H9 (cell line): ENCODE data around the gene EGFL6. TPM values are rescaled to one million over a fixed set of nuclear protein-coding genes. Genes with fewer than 3 reads are reported as not detected.

ENCODE experiments used
- DNase-seq: peaks from one replicate; pipeline ENCODE4 v3.0.0-alpha.2; 2017
- H2AFZ ChIP-seq: one replicate; pipeline ENCODE4 v1.6.1; 2013; ENCODE audit warnings: mild to moderate bottlenecking, low read length, control low read depth, moderate library complexity
- H2AK5ac ChIP-seq: 2 replicates; pipeline ENCODE4 v1.6.1; 2013; ENCODE audit warnings: low read length, control low read depth, mixed read lengths; ENCODE audit not compliant: insufficient read length
- H2BK120ac ChIP-seq: one replicate; pipeline ENCODE4 v1.6.1; 2013; ENCODE audit warnings: low read depth, mild to moderate bottlenecking, low read length, control low read depth, inconsistent platforms; ENCODE audit not compliant: poor library complexity, severe bottlenecking
- H2BK12ac ChIP-seq: 2 replicates; pipeline ENCODE4 v1.6.1; 2013; ENCODE audit warnings: low read length, control low read depth, mixed read lengths, low read depth; ENCODE audit not compliant: insufficient read length
- H2BK15ac ChIP-seq: 2 replicates; pipeline ENCODE4 v1.6.1; 2013; ENCODE audit warnings: low read depth, low read length, control low read depth
- H2BK20ac ChIP-seq: one replicate; pipeline ENCODE4 v1.6.1; 2013; ENCODE audit warnings: low read depth, mild to moderate bottlenecking, low read length, control low read depth, inconsistent platforms; ENCODE audit not compliant: poor library complexity, severe bottlenecking
- H2BK5ac ChIP-seq: 2 replicates; pipeline ENCODE4 v1.6.1; 2013; ENCODE audit warnings: low read length, control low read depth, mixed read lengths; ENCODE audit not compliant: insufficient read length
- H3K14ac ChIP-seq: 2 replicates; pipeline ENCODE4 v1.6.1; 2013; ENCODE audit warnings: low read length, control low read depth; ENCODE audit not compliant: insufficient read depth
- H3K18ac ChIP-seq: 2 replicates; pipeline ENCODE4 v1.6.1; 2013; ENCODE audit warnings: low read depth, mild to moderate bottlenecking, mixed read lengths, low read length, control low read depth; ENCODE audit not compliant: insufficient read length
- H3K23ac ChIP-seq: 2 replicates; pipeline ENCODE4 v1.6.1; 2013; ENCODE audit warnings: low read length, control low read depth, mixed read lengths, low read depth; ENCODE audit not compliant: insufficient read length
- H3K23me2 ChIP-seq: 2 replicates; pipeline ENCODE4 v1.6.1; 2013; ENCODE audit warnings: low read depth, mild to moderate bottlenecking, mixed read lengths, low read length, control low read depth; ENCODE audit not compliant: insufficient read length, poor library complexity, severe bottlenecking
- H3K27ac ChIP-seq: 2 replicates; pipeline ENCODE4 v1.5.1; 2013; ENCODE audit warnings: low read length, control low read depth, mixed read lengths, low read depth; ENCODE audit not compliant: insufficient read length
- H3K27me3 ChIP-seq: 2 replicates; pipeline ENCODE4 v1.6.1; 2013; ENCODE audit warnings: low read length, control low read depth, inconsistent platforms; ENCODE audit not compliant: insufficient read depth
- H3K4ac ChIP-seq: 2 replicates; pipeline ENCODE4 v1.6.1; 2013; ENCODE audit warnings: low read depth, mild to moderate bottlenecking, control low read depth, inconsistent platforms, low read length, moderate library complexity
- H3K4me1 ChIP-seq: 2 replicates; pipeline ENCODE4 v1.6.1; 2013; ENCODE audit warnings: low read length, control low read depth, inconsistent platforms; ENCODE audit not compliant: insufficient read depth
- H3K4me2 ChIP-seq: 2 replicates; pipeline ENCODE4 v1.6.1; 2013; ENCODE audit warnings: low read length, control low read depth, mixed read lengths; ENCODE audit not compliant: insufficient read length, insufficient read depth
- H3K56ac ChIP-seq: 2 replicates; pipeline ENCODE4 v1.6.1; 2013; ENCODE audit warnings: low read depth, mild to moderate bottlenecking, mixed read lengths, low read length, control low read depth; ENCODE audit not compliant: insufficient read length
- H3K79me1 ChIP-seq: 2 replicates; pipeline ENCODE4 v1.6.1; 2013; ENCODE audit warnings: low read depth, mild to moderate bottlenecking, moderate library complexity, low read length, control low read depth, inconsistent platforms; ENCODE audit not compliant: insufficient read depth, poor library complexity, severe bottlenecking
- H3K79me2 ChIP-seq: 2 replicates; pipeline ENCODE4 v1.6.1; 2013; ENCODE audit warnings: low read length, control low read depth, inconsistent platforms; ENCODE audit not compliant: insufficient read depth
- H3K9ac ChIP-seq: 2 replicates; pipeline ENCODE4 v1.6.1; 2013; ENCODE audit warnings: low read length, control low read depth, mixed read lengths; ENCODE audit not compliant: insufficient read length; ENCODE audit errors: extremely low read depth
- H3K9me3 ChIP-seq: one replicate; pipeline ENCODE4 v1.6.1; 2013; ENCODE audit warnings: low read depth, low read length, inconsistent platforms; ENCODE audit not compliant: control insufficient read depth
- H3T11ph ChIP-seq: one replicate; pipeline ENCODE4 v1.6.1; 2013; ENCODE audit warnings: mild to moderate bottlenecking, low read length, control low read depth, inconsistent platforms
- H4K20me1 ChIP-seq: one replicate; pipeline ENCODE4 v1.6.1; 2013; ENCODE audit not compliant: control insufficient read depth, insufficient read length, insufficient read depth
- H4K5ac ChIP-seq: 2 replicates; pipeline ENCODE4 v1.6.1; 2013; ENCODE audit warnings: low read depth, mild to moderate bottlenecking, mixed read lengths, low read length, control low read depth; ENCODE audit not compliant: insufficient read length
- H4K8ac ChIP-seq: replicated peaks from 2 replicates; pipeline ENCODE4 v1.6.1; 2013; ENCODE audit warnings: low read length, control low read depth, mixed read lengths, low read depth; ENCODE audit not compliant: insufficient read length
- H4K91ac ChIP-seq: 2 replicates; pipeline ENCODE4 v1.6.1; 2013; ENCODE audit warnings: low read depth, mild to moderate bottlenecking, moderate library complexity, mixed read lengths, low read length, control low read depth; ENCODE audit not compliant: insufficient read length
- H3K27ac Mint-ChIP-seq, 3 experiments: 2 replicates in 2 of 3; 3 replicates in 1 of 3; pipeline ENCODE4 v1.8.0; 2020 to 2021; ENCODE audit warnings: mixed read lengths in 3 of 3, mild to moderate bottlenecking in 1 of 3, moderate library complexity in 1 of 3
- H3K27me3 Mint-ChIP-seq: 2 replicates; pipeline ENCODE4 v1.8.0; 2021; ENCODE audit warnings: low read depth, mild to moderate bottlenecking, moderate library complexity, mixed read lengths
- H3K36me3 Mint-ChIP-seq, 3 experiments: 2 replicates in 2 of 3; 3 replicates in 1 of 3; pipeline ENCODE4 v1.8.0; 2020 to 2021; ENCODE audit warnings: low read depth in 3 of 3, mixed read lengths in 3 of 3; ENCODE audit not compliant: insufficient read depth in 1 of 3
- H3K4me1 Mint-ChIP-seq, 2 experiments: 2 replicates each; pipeline ENCODE4 v1.8.0; 2020; ENCODE audit warnings: mixed read lengths in 2 of 2
- H3K4me3 Mint-ChIP-seq, 2 experiments: 2 replicates in 1 of 2; 3 replicates in 1 of 2; pipeline ENCODE4 v1.8.0; 2020 to 2021; ENCODE audit warnings: mild to moderate bottlenecking in 2 of 2, mixed read lengths in 2 of 2, moderate library complexity in 1 of 2
- H3K9me3 Mint-ChIP-seq, 2 experiments: 2 replicates in 1 of 2; 3 replicates in 1 of 2; pipeline ENCODE4 v1.8.0; 2020; ENCODE audit warnings: mild to moderate bottlenecking in 2 of 2, mixed read lengths in 2 of 2, moderate library complexity in 1 of 2
- WGBS: extraction: QIAGEN DNeasy Blood & Tissue Kit; methylation state at CpG from one replicate; pipeline ENCODE4 v1.1.7; 2013; ENCODE audit warnings: missing lambda C conversion rate, low lambda C conversion rate, mixed read lengths; ENCODE audit not compliant: insufficient read length; ENCODE audit errors: extremely low coverage; 5-methylcytosine and 5-hydroxymethylcytosine counted together
- total RNA-seq: library from RNA; stranded (reverse); gene quantifications from 2 replicates; pipeline ENCODE4 v1.2.1, GENCODE V29; 2021
- TF ChIP-seq, protein P1 (sequence below): fragments of 200-600 bp; sonication (generic); conservative IDR thresholded peaks from 3 replicates; pipeline ENCODE4 v1.8.0; 2021; ENCODE audit warnings: antibody characterized with exemption, mild to moderate bottlenecking

EGFL6 gene
- total RNA-seq, 1 experiment from 2014 or later = 0.94 TPM

DNA sequence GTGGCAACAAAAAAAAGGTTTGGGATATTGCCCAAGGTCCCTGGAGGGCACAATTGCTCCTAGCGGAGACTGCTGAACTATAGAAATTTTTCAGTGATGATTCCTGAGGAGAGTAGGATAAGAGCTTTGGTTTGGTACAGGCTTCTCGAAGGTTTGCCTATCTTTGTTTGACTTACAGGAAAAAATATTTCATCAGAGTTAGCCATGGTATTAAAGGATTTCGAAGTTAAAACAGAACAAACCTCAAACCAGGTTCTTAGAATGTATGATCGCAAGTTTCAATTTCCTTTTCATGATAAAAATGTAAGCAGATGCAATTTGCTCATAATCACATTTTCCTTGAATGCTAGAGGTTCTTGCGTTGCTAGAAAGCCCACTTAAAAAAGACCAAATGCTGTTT lies 1.7 kb downstream of the EGFL6 start:
- Mint-ChIP-seq H3K27me3 (peaks cover 53% of the 10 kb centered on the region), H3K4me3 (no peak overlapping the region), H3K36me3 (peaks cover 0 to 3% (median 0%) of the 10 kb centered on the region in 3 experiments; a peak in 2 of 7 replicates), H3K9me3 (peaks cover 32 to 36% of the 10 kb centered on the region in 2 experiments), H3K27ac (no peak overlapping the region), H3K4me1 (peaks cover 7 to 8% of the 10 kb centered on the region in 2 experiments; a peak in 3 of 4 replicates)
- no peak overlapping the region for H2AFZ ChIP-seq
- H4K20me1 ChIP-seq = no peaks in the 10 kb centered on the region
- TF ChIP-seq, protein P1, sequence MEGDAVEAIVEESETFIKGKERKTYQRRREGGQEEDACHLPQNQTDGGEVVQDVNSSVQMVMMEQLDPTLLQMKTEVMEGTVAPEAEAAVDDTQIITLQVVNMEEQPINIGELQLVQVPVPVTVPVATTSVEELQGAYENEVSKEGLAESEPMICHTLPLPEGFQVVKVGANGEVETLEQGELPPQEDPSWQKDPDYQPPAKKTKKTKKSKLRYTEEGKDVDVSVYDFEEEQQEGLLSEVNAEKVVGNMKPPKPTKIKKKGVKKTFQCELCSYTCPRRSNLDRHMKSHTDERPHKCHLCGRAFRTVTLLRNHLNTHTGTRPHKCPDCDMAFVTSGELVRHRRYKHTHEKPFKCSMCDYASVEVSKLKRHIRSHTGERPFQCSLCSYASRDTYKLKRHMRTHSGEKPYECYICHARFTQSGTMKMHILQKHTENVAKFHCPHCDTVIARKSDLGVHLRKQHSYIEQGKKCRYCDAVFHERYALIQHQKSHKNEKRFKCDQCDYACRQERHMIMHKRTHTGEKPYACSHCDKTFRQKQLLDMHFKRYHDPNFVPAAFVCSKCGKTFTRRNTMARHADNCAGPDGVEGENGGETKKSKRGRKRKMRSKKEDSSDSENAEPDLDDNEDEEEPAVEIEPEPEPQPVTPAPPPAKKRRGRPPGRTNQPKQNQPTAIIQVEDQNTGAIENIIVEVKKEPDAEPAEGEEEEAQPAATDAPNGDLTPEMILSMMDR = no peak
- no peak overlapping the region for H2BK12ac ChIP-seq
- H3K14ac ChIP-seq = no peak overlapping the region
- no peak overlapping the region for H3K4me2 ChIP-seq
- no peak for DNase-seq
- no peak overlapping the region for H3T11ph ChIP-seq
- no peak overlapping the region for H4K8ac ChIP-seq
- H2BK5ac ChIP-seq = no peak overlapping the region
- H3K4me1 ChIP-seq = peaks cover 1% of the 10 kb centered on the region; the same call in 1 of the 2 replicates
- H3K56ac ChIP-seq = no peak overlapping the region
- H2AK5ac ChIP-seq = no peak overlapping the region
- H3K4ac ChIP-seq = no peak overlapping the region
- H3K79me1 ChIP-seq = no peaks in the 10 kb centered on the region
- no peak overlapping the region for H2BK15ac ChIP-seq
- WGBS = no CpG with 5 or more reads among the region's 5 CpGs
- H3K9me3 ChIP-seq = no peaks in the 10 kb centered on the region
- H2BK120ac ChIP-seq = no peak overlapping the region
- H3K23me2 ChIP-seq = peaks cover 5% of the 10 kb centered on the region
- no peak overlapping the region for H3K18ac ChIP-seq
- H3K23ac ChIP-seq = no peak overlapping the region
- H4K5ac ChIP-seq = no peak overlapping the region
- no peaks in the 10 kb centered on the region for H3K79me2 ChIP-seq
- peaks cover 17% of the 10 kb centered on the region for H3K27me3 ChIP-seq
- H4K91ac ChIP-seq = no peak overlapping the region
- no peak overlapping the region for H3K9ac ChIP-seq
- H3K27ac ChIP-seq = no peak overlapping the region
- no peak overlapping the region for H2BK20ac ChIP-seq
